Activated T-helper 2 cell treated with anti-CD3 and anti-CD28 coated beads, Interferon-gamma antibody, Interleukin-2, Interleukin-4, amounts not matched to agents 10 μg/mL and 5 μg/mL and 100 μg/mL, durations not matched to agents 14 hours and 24 hours and 36 hours (primary cell): ENCODE results near the gene FAM3B. TPM values are rescaled to one million over a fixed set of nuclear protein-coding genes. Genes with fewer than 3 reads are reported as not detected.

ENCODE experiments used
- DNase-seq: peaks from one replicate; pipeline ENCODE4 v3.0.0; 2021; ENCODE audit warnings: low spot score
- H3K27ac Mint-ChIP-seq: one replicate; pipeline ENCODE4 v1.8.0; 2021; ENCODE audit warnings: mixed read lengths
- H3K27me3 Mint-ChIP-seq: one replicate; pipeline ENCODE4 v1.8.0; 2021; ENCODE audit warnings: low read depth, mixed read lengths
- H3K36me3 Mint-ChIP-seq: one replicate; pipeline ENCODE4 v1.8.0; 2021; ENCODE audit warnings: low read depth, mixed read lengths
- H3K4me1 Mint-ChIP-seq: one replicate; pipeline ENCODE4 v1.8.0; 2021; ENCODE audit warnings: low read depth, mixed read lengths
- H3K4me3 Mint-ChIP-seq: one replicate; pipeline ENCODE4 v1.8.0; 2021; ENCODE audit warnings: low read depth, mild to moderate bottlenecking, moderate library complexity, mixed read lengths
- H3K9me3 Mint-ChIP-seq: one replicate; pipeline ENCODE4 v1.8.0; 2021; ENCODE audit warnings: mixed read lengths
- intact Hi-C: fragments of 100-400 bp; cut with micrococcal nuclease; formaldehyde crosslinking; loops from one replicate; pipeline ENCODE4 v1.15.1; 2023
- total RNA-seq: library from RNA; stranded (reverse); gene quantifications from 2 replicates; pipeline ENCODE4 v1.2.3, GENCODE V29; 2022

FAM3B gene
- total RNA-seq, 1 donor from 2014 or later: not detected

DNA sequence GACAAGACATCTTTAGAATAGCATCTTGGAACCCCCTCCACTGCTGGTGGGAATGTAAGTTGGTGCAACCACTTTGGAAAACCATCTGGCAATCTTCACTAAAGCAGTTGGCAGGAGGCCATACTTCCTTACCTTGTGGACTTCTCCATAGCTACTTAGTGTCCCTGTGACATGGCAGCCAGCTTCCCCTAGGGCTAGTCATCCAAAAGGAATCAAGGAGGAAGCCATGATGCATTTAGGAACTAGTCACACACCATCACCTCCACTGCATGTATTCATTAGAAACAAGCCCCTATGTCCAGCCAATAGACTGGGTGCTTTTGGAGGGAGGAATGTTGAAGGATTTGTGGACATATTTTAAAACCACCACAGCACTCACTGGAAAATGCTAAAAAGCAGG, 65.1 kb downstream of the FAM3B start:
- intact Hi-C loops: no loop called here
- H3K4me3 Mint-ChIP-seq: no peak overlapping the region

DNA sequence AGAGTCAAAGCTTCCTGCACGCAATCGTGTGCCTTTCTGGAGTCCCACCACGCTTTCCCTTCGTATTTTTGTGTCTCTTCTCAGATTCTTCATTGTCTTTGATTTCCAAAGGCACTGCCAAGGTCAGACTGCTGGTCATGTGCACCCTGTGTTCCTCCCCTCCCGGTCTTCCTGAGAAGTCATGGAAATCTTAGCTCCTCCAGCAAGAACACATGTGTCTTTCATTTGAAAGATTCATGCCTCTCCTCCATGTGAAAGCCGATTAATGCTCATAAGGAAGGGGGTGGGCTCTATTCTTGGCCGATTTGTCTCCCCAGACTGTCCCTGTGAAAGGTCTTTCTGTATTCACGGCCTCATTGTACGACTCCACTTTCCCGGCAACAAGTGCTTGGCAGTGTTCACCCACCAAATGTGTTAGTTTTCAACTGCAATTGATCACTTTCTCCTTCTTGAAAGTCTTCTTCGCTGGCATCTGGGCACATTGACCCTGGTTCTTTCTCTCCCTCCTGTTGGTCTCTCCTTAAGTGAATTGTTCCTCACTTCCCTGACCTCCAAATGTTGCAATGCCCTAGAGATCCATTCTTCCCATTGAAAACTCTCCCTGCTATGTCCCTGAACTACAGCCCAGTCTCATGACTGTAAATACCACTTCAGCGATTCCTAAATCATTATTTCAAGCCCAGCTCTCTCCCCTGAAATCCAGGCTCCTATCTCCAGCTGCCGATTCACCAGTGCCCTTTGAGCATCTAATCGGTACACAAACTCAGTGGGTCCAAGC, 70.6 kb downstream of the FAM3B start:
- H3K9me3 Mint-ChIP-seq: no peaks in the 10 kb centered on the region
- H3K4me3 Mint-ChIP-seq: no peak overlapping the region
- no peaks in the 10 kb centered on the region for H3K4me1 Mint-ChIP-seq
- H3K27ac Mint-ChIP-seq: no peak overlapping the region
- no peaks in the 10 kb centered on the region for H3K36me3 Mint-ChIP-seq
- no peak for DNase-seq
- intact Hi-C loops: no loop called here
- H3K27me3 Mint-ChIP-seq: no peaks in the 10 kb centered on the region

More for the DNA sequence above, 65.1 kb downstream of the FAM3B start:
- no peak for DNase-seq
- Mint-ChIP-seq H3K4me1 (no peaks in the 10 kb centered on the region), H3K27ac (no peak overlapping the region), H3K27me3 (no peaks in the 10 kb centered on the region), H3K9me3 (no peaks in the 10 kb centered on the region), H3K36me3 (peaks cover 9% of the 10 kb centered on the region)

DNA sequence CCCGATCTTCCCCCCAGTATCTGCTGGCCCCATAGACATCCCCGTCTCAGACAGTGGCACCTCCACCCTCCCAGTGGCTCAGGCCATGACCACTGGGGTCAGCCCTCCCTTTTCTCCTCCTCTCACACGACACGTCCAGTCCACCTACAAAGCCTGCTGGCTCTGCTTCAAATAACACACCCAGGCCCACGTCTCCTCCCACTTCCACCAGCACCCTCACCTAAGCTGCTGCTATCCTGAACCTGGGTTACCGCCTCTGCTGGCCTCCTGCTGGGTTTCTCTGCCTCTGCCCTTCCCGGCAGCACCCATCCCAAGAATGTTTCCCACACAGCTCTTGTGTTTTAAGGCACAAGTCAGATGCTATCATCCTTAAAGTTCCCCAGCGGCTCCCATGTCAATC, 71.2 kb downstream of the FAM3B start:
- intact Hi-C loops: no loop called here
- DNase-seq: no peak
- Mint-ChIP-seq H3K4me3 (no peak overlapping the region), H3K36me3 (no peaks in the 10 kb centered on the region), H3K4me1 (no peaks in the 10 kb centered on the region), H3K27me3 (no peaks in the 10 kb centered on the region), H3K9me3 (no peaks in the 10 kb centered on the region), H3K27ac (no peak overlapping the region)

DNA sequence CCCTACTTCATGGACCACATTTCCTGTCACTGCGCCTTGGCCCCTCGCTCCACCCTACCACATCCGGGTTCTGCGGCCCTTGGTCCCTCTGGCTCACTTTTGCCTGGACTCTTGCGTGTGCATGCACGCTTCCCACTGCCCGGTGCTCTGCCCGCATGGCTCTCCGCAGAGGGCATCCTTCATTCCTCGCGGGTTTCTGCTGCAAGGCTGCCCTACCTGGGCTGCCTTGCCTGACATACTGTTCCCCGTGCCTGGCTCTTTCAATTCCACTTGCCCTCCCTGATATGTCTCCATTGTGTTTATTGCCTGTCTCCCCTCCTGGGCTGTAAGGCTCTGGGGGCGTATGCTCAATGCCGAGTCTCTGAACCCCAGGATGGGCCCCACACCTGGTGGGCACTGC, 71.7 kb downstream of the FAM3B start:
- Mint-ChIP-seq H3K4me3 (no peak overlapping the region), H3K9me3 (no peaks in the 10 kb centered on the region), H3K27me3 (no peaks in the 10 kb centered on the region), H3K27ac (no peak overlapping the region), H3K4me1 (no peaks in the 10 kb centered on the region), H3K36me3 (no peaks in the 10 kb centered on the region)
- DNase-seq: no peak
- intact Hi-C loops: no loop called here

DNA sequence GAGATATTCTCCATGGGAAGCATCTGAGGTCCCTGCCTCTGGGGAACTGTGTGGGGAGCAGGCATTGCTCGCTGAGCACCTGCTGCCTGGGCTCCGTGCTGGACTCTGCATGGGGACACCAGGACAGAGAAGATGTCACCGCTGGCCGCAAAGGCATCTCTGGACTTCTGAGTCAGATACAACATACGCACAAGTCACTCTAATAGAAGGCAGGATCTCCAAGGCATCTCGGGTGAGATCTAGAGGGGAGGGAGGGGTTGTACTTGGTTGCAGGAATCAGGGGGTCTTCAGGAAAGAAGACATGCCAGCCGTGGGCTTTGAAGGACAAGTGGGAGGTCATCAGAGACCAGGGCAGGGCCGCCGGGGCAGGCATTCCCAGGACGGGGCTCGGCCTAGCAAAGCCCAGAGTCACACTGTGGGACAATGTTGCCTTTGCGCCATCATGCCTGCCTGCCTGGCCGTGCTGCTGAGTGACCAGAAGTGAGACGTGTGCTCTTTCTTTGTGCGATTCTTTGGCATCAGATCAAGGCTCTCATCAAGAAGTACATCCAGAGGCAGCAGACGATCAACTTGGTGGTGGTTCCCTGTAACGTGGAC, 73.5 kb downstream of the FAM3B start:
- H3K27me3 Mint-ChIP-seq: no peaks in the 10 kb centered on the region
- no peak overlapping the region for H3K27ac Mint-ChIP-seq
- H3K4me3 Mint-ChIP-seq: no peak overlapping the region
- H3K9me3 Mint-ChIP-seq: no peaks in the 10 kb centered on the region
- H3K36me3 Mint-ChIP-seq: peaks cover 4% of the 10 kb centered on the region
- no peaks in the 10 kb centered on the region for H3K4me1 Mint-ChIP-seq
- no peak for DNase-seq
- intact Hi-C loops: no loop called here

DNA sequence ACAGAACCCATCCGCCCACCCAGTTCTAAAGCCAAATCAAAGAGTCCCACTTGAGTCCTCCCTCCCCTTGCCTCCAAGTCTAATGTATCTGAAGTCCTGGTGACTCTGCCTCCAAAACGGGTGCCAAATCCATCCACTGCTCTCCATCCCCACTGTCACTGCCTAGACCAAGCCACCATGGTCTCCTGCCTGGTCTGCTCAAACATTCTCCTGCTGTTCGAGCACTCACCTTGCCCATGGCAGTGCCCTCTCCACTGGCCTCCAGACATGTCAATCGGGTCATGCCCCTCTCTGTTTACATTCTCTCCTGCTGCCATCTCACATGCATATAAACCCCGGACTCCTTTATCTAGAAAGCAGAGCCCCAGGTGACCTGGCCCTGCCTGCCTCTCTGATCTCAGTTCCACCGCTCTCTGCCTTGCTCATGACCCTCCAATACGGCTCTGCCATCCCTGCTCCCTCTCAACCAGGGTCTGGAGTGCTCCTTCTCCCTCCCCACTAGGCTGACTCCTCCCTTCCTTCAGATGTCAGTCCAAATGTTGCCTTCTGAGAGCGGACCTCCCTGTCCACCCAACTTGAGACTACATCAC, 77.4 kb downstream of the FAM3B start:
- Mint-ChIP-seq H3K4me1 (no peaks in the 10 kb centered on the region), H3K36me3 (peaks cover 9% of the 10 kb centered on the region), H3K27ac (no peak overlapping the region), H3K9me3 (no peaks in the 10 kb centered on the region), H3K4me3 (no peak overlapping the region), H3K27me3 (no peaks in the 10 kb centered on the region)
- intact Hi-C loops: no loop called here
- DNase-seq: no peak

DNA sequence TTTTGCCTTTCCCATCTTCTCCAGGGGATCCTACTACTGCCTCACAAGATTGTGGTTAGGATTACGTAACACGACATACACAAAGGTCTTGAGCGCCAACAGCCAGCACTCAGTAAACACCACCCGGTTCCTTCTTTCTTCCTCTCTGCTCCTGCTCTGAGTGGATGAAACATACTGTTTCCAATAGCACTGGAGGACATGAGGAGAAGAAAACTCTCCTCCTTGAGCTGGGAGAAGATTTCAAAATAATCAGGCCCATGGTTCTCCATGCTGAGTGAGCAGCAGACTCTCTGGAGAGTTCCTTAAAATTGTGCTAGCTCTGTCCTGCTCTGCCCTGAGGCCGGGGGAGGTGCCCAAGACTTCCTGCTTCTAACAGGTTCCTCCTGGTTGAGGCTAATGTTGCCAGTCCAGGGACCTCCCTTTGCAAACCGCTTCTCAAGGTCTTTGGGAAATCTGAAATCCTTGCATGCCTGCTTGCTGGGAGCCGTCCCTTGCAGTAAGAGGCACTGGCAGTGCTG, 80.0 kb downstream of the FAM3B start:
- H3K9me3 Mint-ChIP-seq: no peaks in the 10 kb centered on the region
- DNase-seq: no peak
- intact Hi-C loops: no loop called here
- no peak overlapping the region for H3K27ac Mint-ChIP-seq
- no peaks in the 10 kb centered on the region for H3K4me1 Mint-ChIP-seq
- peaks cover 12% of the 10 kb centered on the region for H3K36me3 Mint-ChIP-seq
- no peak overlapping the region for H3K4me3 Mint-ChIP-seq
- H3K27me3 Mint-ChIP-seq: no peaks in the 10 kb centered on the region

DNA sequence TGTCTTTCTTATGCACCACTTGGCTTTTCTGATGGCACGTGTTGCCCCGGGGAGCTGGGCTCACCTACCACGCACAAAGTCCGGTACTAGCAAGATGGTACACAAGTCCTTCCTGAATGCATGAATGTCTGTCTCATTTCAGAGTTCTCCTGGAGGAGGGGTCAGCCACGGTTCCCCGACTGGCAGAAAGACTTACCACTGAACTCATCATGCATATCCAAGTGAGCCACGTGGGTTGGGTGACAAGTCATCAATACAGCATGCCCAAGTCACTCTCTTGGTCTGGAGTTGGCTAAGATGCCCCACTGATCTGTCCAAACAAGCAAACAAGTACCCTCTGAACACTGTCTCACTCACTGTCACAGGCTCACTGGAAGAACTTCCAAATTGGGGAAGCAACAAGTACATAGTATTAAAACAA, 80.9 kb downstream of the FAM3B start:
- H3K36me3 Mint-ChIP-seq: peaks cover 12% of the 10 kb centered on the region
- no peaks in the 10 kb centered on the region for H3K4me1 Mint-ChIP-seq
- H3K4me3 Mint-ChIP-seq: no peak overlapping the region
- H3K9me3 Mint-ChIP-seq: no peaks in the 10 kb centered on the region
- no peak overlapping the region for H3K27ac Mint-ChIP-seq
- intact Hi-C loops: no loop called here
- no peaks in the 10 kb centered on the region for H3K27me3 Mint-ChIP-seq
- no peak for DNase-seq

DNA sequence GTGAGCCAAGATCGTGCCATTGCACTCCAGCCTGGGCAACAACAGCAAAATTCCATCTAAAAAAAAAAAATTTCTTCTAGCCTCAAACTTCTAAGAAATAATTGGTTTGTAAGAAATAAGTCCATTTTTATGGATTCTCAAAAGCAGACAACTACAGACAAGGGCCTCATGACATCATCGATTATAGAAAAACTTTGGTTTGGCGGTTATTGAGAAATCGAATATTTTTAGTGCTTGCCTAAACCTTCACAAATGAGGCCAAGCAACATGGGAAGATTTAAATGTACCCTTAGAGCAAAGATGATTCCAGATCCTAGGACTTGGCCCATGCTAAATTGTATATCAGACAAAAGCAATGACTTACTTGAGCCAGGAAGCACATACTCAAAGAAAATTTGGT, 81.7 kb downstream of the FAM3B start:
- no peaks in the 10 kb centered on the region for H3K9me3 Mint-ChIP-seq
- H3K27ac Mint-ChIP-seq: no peak overlapping the region
- no peak overlapping the region for H3K4me3 Mint-ChIP-seq
- intact Hi-C loops: no loop called here
- H3K36me3 Mint-ChIP-seq: peaks cover 12% of the 10 kb centered on the region
- no peaks in the 10 kb centered on the region for H3K4me1 Mint-ChIP-seq
- DNase-seq: no peak
- H3K27me3 Mint-ChIP-seq: no peaks in the 10 kb centered on the region

DNA sequence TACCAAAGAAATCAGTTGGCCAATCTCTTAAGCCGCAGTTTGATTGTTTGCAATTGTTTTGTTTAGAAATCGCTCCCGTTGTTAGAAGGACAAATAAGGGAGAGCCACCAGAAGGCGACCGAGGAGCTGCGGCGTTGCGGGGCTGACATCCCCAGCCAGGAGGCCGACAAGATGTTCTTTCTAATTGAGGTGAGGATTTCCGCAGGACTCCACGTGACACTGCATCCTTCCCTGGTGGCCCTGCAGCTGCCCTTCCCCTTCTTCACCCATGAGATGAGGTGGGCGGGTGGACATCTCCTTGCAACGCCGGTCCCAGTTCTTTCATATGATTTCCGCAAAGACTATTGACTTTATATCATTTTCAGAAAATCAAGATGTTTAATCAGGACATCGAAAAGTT, 82.2 kb downstream of the FAM3B start:
- H3K4me3 Mint-ChIP-seq: no peak overlapping the region
- H3K9me3 Mint-ChIP-seq: no peaks in the 10 kb centered on the region
- H3K36me3 Mint-ChIP-seq: peaks cover 12% of the 10 kb centered on the region
- no peaks in the 10 kb centered on the region for H3K4me1 Mint-ChIP-seq
- no peak for DNase-seq
- no peak overlapping the region for H3K27ac Mint-ChIP-seq
- intact Hi-C loops: no loop called here
- H3K27me3 Mint-ChIP-seq: no peaks in the 10 kb centered on the region

DNA sequence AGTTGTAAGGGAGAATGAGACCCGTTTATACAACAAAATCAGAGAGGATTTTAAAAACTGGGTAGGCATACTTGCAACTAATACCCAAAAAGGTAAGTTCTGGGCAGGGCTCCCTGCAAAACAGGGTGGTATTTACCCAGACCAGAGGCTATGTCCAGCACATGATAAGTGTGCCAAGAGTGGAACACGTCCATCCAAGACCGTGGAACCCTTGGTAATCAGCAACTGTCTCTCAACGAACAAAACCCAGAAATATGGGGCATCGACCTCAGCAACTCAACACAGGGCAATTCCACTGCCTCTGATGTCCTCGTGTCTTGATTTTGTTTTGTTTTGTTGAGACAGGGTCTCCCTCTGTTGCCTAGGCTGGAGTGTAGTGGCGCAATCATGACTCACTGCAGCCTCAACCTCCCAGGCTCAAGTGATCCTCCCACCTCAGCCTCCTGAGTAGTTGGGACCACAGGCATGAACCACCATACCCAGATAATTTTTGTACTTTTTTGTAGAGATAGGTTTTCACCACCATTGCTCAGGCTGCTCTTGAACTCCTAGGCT, 82.7 kb downstream of the FAM3B start:
- no peak overlapping the region for H3K27ac Mint-ChIP-seq
- no peaks in the 10 kb centered on the region for H3K4me1 Mint-ChIP-seq
- intact Hi-C loops: no loop called here
- peaks cover 15% of the 10 kb centered on the region for H3K36me3 Mint-ChIP-seq
- DNase-seq: no peak
- no peaks in the 10 kb centered on the region for H3K27me3 Mint-ChIP-seq
- H3K4me3 Mint-ChIP-seq: no peak overlapping the region
- no peaks in the 10 kb centered on the region for H3K9me3 Mint-ChIP-seq

DNA sequence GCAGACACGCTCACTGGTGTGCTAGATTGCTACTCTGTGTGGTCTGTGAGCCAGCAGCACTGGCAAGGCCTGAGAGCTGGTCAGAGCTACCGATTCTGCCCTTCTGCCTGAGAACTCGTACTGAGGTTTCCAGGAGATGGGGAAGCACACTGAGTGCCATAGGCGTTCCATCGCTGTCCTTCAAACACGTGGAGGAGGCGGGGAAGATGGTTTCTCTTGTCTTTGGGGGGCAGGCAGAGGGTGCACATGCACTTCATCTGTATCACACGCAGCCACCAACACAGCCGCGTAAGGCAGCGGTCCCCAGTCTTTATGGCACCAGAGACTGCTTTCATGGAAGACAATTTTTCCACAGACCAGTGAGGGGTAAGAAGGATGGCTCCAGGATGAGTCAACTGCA, 85.6 kb downstream of the FAM3B start:
- Mint-ChIP-seq H3K9me3 (no peaks in the 10 kb centered on the region), H3K27ac (no peak overlapping the region), H3K36me3 (peaks cover 16% of the 10 kb centered on the region), H3K27me3 (no peaks in the 10 kb centered on the region), H3K4me3 (no peak overlapping the region), H3K4me1 (no peaks in the 10 kb centered on the region)
- intact Hi-C loops: no loop called here
- no peak for DNase-seq

DNA sequence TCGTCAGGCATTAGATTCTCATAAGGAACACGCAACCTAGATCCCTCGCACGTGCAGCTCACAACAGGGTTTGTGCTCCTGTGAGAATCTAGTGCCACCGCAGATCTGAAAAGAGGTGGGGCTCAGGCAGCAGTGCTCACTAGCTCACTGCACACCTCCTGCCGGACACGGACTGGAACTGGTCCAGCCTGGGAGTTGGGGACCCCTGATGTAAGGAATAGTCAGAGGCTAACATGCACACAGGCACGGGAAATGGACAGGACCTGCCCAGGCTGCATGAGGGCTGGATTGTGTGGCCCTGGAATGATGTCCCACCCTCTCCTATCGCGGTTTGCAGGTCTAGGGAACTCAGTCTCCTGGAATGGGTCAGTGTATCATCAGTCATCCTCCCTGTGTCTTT, 86.2 kb downstream of the FAM3B start:
- intact Hi-C loops: no loop called here
- Mint-ChIP-seq H3K4me1 (no peaks in the 10 kb centered on the region), H3K4me3 (no peak overlapping the region), H3K36me3 (peaks cover 12% of the 10 kb centered on the region), H3K9me3 (no peaks in the 10 kb centered on the region), H3K27me3 (no peaks in the 10 kb centered on the region), H3K27ac (no peak overlapping the region)
- no peak for DNase-seq
